HepG2 (cell line): ENCODE data around the gene STC2. TPM values are rescaled to one million over a fixed set of nuclear protein-coding genes. Genes with fewer than 3 reads are reported as not detected.

Source experiments
- ELF1 ChIP-seq: sonication (generic); formaldehyde crosslinking; IDR thresholded peaks from 2 replicates; pipeline ENCODE4 v1.4.0; 2020; ENCODE audit warnings: missing genetic modification reagents
- HOXA3 ChIP-seq: sonication (generic); formaldehyde crosslinking; IDR thresholded peaks from 2 replicates; pipeline ENCODE4 v1.5.0; 2020; ENCODE audit warnings: missing genetic modification reagents
- MTA1 ChIP-seq: sonication (generic); formaldehyde crosslinking; IDR thresholded peaks from 2 replicates; pipeline ENCODE4 v1.4.0; 2020; ENCODE audit warnings: missing genetic modification reagents, mild to moderate bottlenecking, borderline replicate concordance
- NRL ChIP-seq: sonication (generic); formaldehyde crosslinking; IDR thresholded peaks from 2 replicates; pipeline ENCODE4 v1.5.0; 2020; ENCODE audit warnings: missing genetic modification reagents, mild to moderate bottlenecking, moderate library complexity, borderline replicate concordance
- SAP130 ChIP-seq: IDR thresholded peaks from 2 replicates; pipeline ENCODE4 v1.6.1; 2016; ENCODE audit warnings: low read depth
- SATB2 ChIP-seq: sonication (generic); formaldehyde crosslinking; IDR thresholded peaks from 2 replicates; pipeline ENCODE4 v1.5.0; 2020; ENCODE audit warnings: missing genetic modification reagents
- SKI ChIP-seq: fragments of 450-650 bp; IDR thresholded peaks from one replicate; pipeline ENCODE4 v1.6.1; 2018; ENCODE audit warnings: mild to moderate bottlenecking; ENCODE audit not compliant: partially characterized antibody
- SMAD9 ChIP-seq: sonication (generic); formaldehyde crosslinking; IDR thresholded peaks from 2 replicates; pipeline ENCODE4 v1.5.1; 2020; ENCODE audit warnings: mild to moderate bottlenecking, missing genetic modification reagents
- SP4 ChIP-seq: sonication (generic); formaldehyde crosslinking; IDR thresholded peaks from 2 replicates; pipeline ENCODE4 v1.8.1; 2023; ENCODE audit warnings: mild to moderate bottlenecking, missing genetic modification reagents
- TAF1 ChIP-seq: sonication (generic); formaldehyde crosslinking; IDR thresholded peaks from 2 replicates; pipeline ENCODE4 v1.4.0; 2020; ENCODE audit warnings: missing genetic modification reagents
- XRCC5 ChIP-seq: fragments of 200-400 bp; formaldehyde crosslinking; optimal IDR thresholded peaks from 2 replicates; pipeline ENCODE3; 2017; ENCODE audit warnings: mild to moderate bottlenecking, low read length
- ZC3H13 ChIP-seq: sonication (generic); formaldehyde crosslinking; IDR thresholded peaks from 2 replicates; pipeline ENCODE4 v1.8.1; 2023; ENCODE audit warnings: mild to moderate bottlenecking, missing genetic modification reagents, moderate library complexity
- ZEB1 ChIP-seq: IDR thresholded peaks from 2 replicates; pipeline ENCODE4 v1.6.1; 2012; ENCODE audit warnings: mild to moderate bottlenecking, low read depth, inconsistent platforms; ENCODE audit not compliant: insufficient replicate concordance
- ZFP82 ChIP-seq: sonication (generic); formaldehyde crosslinking; IDR thresholded peaks from 2 replicates; pipeline ENCODE4 v1.5.1; 2020; ENCODE audit warnings: mild to moderate bottlenecking, missing genetic modification reagents, borderline replicate concordance
- ZNF296 ChIP-seq: sonication (generic); formaldehyde crosslinking; conservative IDR thresholded peaks from 2 replicates; pipeline ENCODE4 v1.5.0; 2020; ENCODE audit warnings: mild to moderate bottlenecking, missing genetic modification reagents
- ZNF546 ChIP-seq: sonication (generic); formaldehyde crosslinking; conservative IDR thresholded peaks from 2 replicates; pipeline ENCODE4 v1.8.1; 2023; ENCODE audit warnings: mild to moderate bottlenecking, missing genetic modification reagents
- ZNF615 ChIP-seq: sonication (generic); formaldehyde crosslinking; IDR thresholded peaks from 2 replicates; pipeline ENCODE4 v1.5.0; 2020; ENCODE audit warnings: mild to moderate bottlenecking, missing genetic modification reagents, borderline replicate concordance
- ZNF761 ChIP-seq: sonication (generic); formaldehyde crosslinking; conservative IDR thresholded peaks from 2 replicates; pipeline ENCODE4 v1.4.0; 2020; ENCODE audit warnings: mild to moderate bottlenecking, missing genetic modification reagents
- polyA plus RNA-seq, 8 experiments: library from polyadenylated mRNA; depleted of rRNA in 3 of 8; stranded (reverse) in 7 of 8; unstranded in 1 of 8; fragments of >200 nt; fragmentation: Illumina TruSeq in 4 of 8; extraction: Trizol in 4 of 8; gene quantifications; 2 replicates each; pipeline versions ENCODE4 v1.2.1 to v1.2.3, GENCODE V29; 2011 to 2016; ENCODE audit warnings: low read depth in 4 of 8, missing spikeins in 1 of 8, mixed read lengths in 1 of 8; ENCODE audit not compliant: insufficient read depth in 1 of 8
- total RNA-seq, 5 experiments: library from RNA; depleted of rRNA; stranded (reverse); fragments of >200 nt; fragmentation: Illumina TruSeq; extraction: Trizol; gene quantifications; 2 replicates each; pipeline ENCODE4 v1.2.3, GENCODE V29; 2016; ENCODE audit warnings: low read depth in 1 of 5
- TF ChIP-seq, protein P1 (sequence below): sonication (generic); formaldehyde crosslinking; IDR thresholded peaks from 2 replicates; pipeline ENCODE4 v1.5.0; 2020; ENCODE audit warnings: mild to moderate bottlenecking, missing genetic modification reagents, moderate library complexity
- TF ChIP-seq, protein P2 (sequence below): sonication (generic); formaldehyde crosslinking; IDR thresholded peaks from 2 replicates; pipeline ENCODE4 v1.4.0; 2020; ENCODE audit warnings: low read depth, mild to moderate bottlenecking, missing genetic modification reagents
- TF ChIP-seq, protein P3 (sequence below): sonication (generic); formaldehyde crosslinking; IDR thresholded peaks from 2 replicates; pipeline ENCODE4 v1.4.0; 2020; ENCODE audit warnings: missing genetic modification reagents, low read depth, mild to moderate bottlenecking, borderline replicate concordance
- TF ChIP-seq, protein P4 (sequence below): IDR thresholded peaks from 2 replicates; pipeline ENCODE4 v1.6.1; 2016; ENCODE audit warnings: mild to moderate bottlenecking
- TF ChIP-seq, protein P5 (sequence below): sonication (generic); formaldehyde crosslinking; IDR thresholded peaks from 2 replicates; pipeline ENCODE4 v1.5.0; 2020; ENCODE audit warnings: missing genetic modification reagents

The STC2 gene
- total and polyA plus RNA-seq, 2 of the 13 experiments (the other 11 are each of a cell fraction or from before 2014, with no cell fraction given): 27.1 to 69.2 TPM

DNA sequence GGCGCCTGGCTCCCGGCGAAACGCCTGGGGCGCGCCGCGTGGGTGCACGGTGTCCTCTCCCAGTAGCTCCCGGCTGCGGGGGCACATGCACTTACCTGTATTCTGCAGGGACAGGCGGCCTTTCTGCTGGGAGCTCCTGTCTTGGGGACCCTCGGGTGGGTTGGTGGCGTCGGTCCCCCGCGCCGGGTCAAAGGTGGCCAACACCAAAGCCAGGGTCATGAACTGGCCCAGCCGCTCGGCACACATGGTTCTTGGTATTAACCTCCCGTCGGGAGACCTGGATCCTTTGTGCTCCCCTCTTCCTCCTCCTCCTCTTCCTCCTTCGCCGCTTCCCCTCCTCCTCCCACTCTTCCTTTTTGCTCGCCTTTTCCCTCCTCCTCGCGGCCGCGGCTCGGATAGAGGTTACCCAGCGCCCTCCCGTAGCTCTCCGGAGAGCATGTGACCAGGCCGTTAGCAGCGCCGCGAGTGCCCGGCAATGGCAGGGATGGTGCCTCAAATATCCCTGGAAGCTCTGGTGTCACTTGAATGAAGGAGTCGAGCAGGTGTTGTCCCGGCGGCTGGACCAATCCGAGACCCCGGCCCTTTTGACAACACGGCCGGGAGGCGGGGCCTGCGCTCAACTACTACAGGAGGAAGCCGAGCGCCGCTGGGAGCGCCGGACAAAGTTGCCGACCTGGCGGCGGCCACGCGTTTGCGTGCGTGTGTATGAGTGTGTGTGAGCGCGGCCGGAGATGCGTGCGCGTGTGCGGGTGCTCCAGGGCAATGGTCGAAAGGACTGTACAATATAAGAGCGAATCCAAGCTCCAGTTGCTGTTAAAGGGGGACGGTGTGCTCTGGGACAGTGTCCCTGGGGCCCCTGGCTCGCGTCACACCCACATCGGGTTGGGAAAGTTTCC is at the start of gene STC2 (continued):
- TF ChIP-seq, protein P1, sequence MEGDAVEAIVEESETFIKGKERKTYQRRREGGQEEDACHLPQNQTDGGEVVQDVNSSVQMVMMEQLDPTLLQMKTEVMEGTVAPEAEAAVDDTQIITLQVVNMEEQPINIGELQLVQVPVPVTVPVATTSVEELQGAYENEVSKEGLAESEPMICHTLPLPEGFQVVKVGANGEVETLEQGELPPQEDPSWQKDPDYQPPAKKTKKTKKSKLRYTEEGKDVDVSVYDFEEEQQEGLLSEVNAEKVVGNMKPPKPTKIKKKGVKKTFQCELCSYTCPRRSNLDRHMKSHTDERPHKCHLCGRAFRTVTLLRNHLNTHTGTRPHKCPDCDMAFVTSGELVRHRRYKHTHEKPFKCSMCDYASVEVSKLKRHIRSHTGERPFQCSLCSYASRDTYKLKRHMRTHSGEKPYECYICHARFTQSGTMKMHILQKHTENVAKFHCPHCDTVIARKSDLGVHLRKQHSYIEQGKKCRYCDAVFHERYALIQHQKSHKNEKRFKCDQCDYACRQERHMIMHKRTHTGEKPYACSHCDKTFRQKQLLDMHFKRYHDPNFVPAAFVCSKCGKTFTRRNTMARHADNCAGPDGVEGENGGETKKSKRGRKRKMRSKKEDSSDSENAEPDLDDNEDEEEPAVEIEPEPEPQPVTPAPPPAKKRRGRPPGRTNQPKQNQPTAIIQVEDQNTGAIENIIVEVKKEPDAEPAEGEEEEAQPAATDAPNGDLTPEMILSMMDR (CRISPR knock-in tag): peak; percentile 26; the same call in 1 of the 2 replicates
- TF ChIP-seq ZFP82 (CRISPR knock-in tag) (peak; percentile 49; the same call in 1 of the 2 replicates), ZEB1 (peak; percentile 67), SKI (peak; percentile 41), HOXA3 (CRISPR knock-in tag) (peak; percentile 42; the same call in 1 of the 2 replicates), ELF1 (CRISPR knock-in tag) (peak; percentile 30; the same call in 1 of the 2 replicates), ZNF546 (CRISPR knock-in tag) (0 out of 2 replicates have a peak, but pooled peaks have one; percentile 64), SP4 (peak; percentile 86; the same call in 1 of the 2 replicates), TAF1 (CRISPR knock-in tag) (peak; percentile 96), ZNF296 (CRISPR knock-in tag) (peak; percentile 88), MTA1 (CRISPR knock-in tag) (peak; percentile 70; the same call in 1 of the 2 replicates), ZNF615 (CRISPR knock-in tag) (no peak), NRL (peak; percentile 88), ZNF761 (peak; percentile 48; the same call in 1 of the 2 replicates), SMAD9 (no peak), ZC3H13 (CRISPR knock-in tag) (peak; percentile 98), XRCC5 (peak; percentile 51), SATB2 (CRISPR knock-in tag) (peak; percentile 90), SAP130 (CRISPR knock-in tag) (peak; percentile 98)
- TF ChIP-seq, protein P2, sequence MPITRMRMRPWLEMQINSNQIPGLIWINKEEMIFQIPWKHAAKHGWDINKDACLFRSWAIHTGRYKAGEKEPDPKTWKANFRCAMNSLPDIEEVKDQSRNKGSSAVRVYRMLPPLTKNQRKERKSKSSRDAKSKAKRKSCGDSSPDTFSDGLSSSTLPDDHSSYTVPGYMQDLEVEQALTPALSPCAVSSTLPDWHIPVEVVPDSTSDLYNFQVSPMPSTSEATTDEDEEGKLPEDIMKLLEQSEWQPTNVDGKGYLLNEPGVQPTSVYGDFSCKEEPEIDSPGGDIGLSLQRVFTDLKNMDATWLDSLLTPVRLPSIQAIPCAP (CRISPR knock-in tag): no peak
- TF ChIP-seq, protein P3, sequence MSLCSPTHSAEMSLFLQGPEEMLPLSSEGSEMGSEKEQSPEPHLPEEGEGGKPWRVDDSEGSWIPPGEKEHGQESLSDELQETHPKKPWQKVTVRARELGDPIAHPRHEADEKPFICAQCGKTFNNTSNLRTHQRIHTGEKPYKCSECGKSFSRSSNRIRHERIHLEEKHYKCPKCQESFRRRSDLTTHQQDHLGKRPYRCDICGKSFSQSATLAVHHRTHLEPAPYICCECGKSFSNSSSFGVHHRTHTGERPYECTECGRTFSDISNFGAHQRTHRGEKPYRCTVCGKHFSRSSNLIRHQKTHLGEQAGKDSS (CRISPR knock-in tag): peak; percentile 37; the same call in 1 of the 2 replicates
- TF ChIP-seq, protein P4, sequence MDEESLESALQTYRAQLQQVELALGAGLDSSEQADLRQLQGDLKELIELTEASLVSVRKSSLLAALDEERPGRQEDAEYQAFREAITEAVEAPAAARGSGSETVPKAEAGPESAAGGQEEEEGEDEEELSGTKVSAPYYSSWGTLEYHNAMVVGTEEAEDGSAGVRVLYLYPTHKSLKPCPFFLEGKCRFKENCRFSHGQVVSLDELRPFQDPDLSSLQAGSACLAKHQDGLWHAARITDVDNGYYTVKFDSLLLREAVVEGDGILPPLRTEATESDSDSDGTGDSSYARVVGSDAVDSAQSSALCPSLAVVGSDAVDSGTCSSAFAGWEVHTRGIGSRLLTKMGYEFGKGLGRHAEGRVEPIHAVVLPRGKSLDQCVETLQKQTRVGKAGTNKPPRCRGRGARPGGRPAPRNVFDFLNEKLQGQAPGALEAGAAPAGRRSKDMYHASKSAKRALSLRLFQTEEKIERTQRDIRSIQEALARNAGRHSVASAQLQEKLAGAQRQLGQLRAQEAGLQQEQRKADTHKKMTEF (CRISPR knock-in tag): peak; percentile 59; the same call in 1 of the 2 replicates
- TF ChIP-seq, protein P5, sequence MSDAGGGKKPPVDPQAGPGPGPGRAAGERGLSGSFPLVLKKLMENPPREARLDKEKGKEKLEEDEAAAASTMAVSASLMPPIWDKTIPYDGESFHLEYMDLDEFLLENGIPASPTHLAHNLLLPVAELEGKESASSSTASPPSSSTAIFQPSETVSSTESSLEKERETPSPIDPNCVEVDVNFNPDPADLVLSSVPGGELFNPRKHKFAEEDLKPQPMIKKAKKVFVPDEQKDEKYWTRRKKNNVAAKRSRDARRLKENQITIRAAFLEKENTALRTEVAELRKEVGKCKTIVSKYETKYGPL (CRISPR knock-in tag): no peak
